ENCODE results near the gene IKZF3.

Gene IKZF3

DNA sequence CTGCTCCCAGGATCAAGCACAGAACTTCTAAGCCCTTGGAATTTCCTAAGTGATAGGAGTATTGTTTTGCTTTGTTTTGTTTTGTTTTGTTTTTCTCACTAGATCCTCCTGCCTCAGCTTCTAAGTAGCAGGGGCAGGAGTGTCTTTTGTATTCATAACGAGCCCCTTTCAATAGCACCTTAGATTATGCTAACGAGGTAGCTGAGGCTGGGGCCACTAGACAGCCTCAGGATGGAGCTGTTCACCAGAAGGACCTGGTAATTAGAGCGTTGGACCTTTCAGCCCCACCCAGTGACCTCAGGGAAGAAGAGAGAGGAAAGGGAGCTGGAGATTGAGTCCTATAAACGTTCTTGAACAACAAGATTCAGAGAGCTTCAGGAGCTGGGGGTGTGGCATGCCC is 43.6 kb downstream of the IKZF3 start:
- H3K36me3 ChIP-seq (ENCODE audit: control insufficient read depth, insufficient read depth, low read length), result no peaks in the 10 kb centered on the region
- no peak overlapping the region for H3K4me3 ChIP-seq (ENCODE audit: insufficient read depth, low read depth, low read length)
- WGBS, 2 experiments, result 53 to 54% methylated on average over 4 of the region's 4 CpGs
- H3K4me1 ChIP-seq (ENCODE audit: control insufficient read depth, insufficient read depth, low read length), result no peaks in the 10 kb centered on the region
- H3K9me3 ChIP-seq (ENCODE audit: control insufficient read depth, low read length), result peaks cover 2% of the 10 kb centered on the region
- no peak overlapping the region for H3K27ac ChIP-seq (ENCODE audit: insufficient read depth, low read depth, low read length, poor library complexity, severe bottlenecking)
- H3K27me3 ChIP-seq (ENCODE audit: control insufficient read depth, insufficient read depth, low read length, poor library complexity, severe bottlenecking), result no peaks in the 10 kb centered on the region

DNA sequence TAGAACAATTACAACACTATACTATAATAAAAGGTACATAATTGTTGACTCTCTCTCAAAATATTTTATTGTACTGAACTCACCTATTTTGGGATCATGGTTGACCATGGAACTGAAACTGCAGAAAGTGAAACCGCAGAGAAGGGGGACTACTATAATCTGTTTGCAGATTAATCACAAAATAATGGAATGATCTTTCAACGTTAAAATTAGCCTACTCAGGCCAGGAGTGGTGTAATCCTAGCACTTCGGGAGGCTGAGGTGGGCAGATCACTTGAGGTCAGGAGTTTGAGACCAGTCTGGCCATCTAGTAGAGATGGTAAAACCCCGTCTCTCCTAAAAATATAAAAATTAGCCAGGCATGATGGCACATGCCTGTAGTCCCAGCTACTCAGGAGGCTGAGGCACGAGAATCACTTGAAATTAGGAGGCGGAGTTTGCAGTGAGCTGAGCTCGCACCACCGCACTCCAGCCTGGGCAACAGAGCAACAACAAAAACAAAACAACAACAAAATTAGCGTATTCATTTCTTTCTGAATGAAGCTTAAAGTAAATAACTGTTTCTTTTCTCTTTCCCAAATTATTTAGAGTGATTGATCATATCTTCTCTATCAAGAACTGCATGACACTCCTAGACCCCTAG is 45.6 kb downstream of the IKZF3 start:
- H3K27me3 ChIP-seq (ENCODE audit: control insufficient read depth, insufficient read depth, low read length, poor library complexity, severe bottlenecking), result no peaks in the 10 kb centered on the region
- WGBS, 2 experiments, result 83 to 92% methylated on average over 9 of the region's 9 CpGs
- H3K36me3 ChIP-seq (ENCODE audit: control insufficient read depth, insufficient read depth, low read length), result no peaks in the 10 kb centered on the region
- no peaks in the 10 kb centered on the region for H3K4me1 ChIP-seq (ENCODE audit: control insufficient read depth, insufficient read depth, low read length)
- no peak overlapping the region for H3K27ac ChIP-seq (ENCODE audit: insufficient read depth, low read depth, low read length, poor library complexity, severe bottlenecking)
- H3K4me3 ChIP-seq (ENCODE audit: insufficient read depth, low read depth, low read length), result no peak overlapping the region
- H3K9me3 ChIP-seq (ENCODE audit: control insufficient read depth, low read length), result no peaks in the 10 kb centered on the region

DNA sequence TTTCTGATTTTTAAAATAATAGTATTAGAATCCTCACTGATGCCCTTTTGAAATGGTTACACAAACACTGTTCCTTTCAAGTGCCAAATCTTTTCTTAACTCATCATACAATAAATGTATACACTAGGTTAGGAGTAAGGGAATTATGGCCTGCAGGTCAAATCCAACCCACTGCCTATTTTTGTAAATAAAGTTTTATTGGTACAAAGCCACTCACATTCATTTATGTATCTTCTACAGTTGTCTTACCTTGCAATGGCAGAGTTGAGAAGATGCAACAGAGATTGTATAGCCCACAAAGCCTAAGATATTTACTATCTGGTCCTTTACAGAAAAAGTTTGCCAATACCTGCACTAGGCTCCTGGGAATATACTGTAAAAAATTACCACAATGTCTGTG is 47.8 kb downstream of the IKZF3 start:
- Histone ChIP-seq H3K4me1 (ENCODE audit: control insufficient read depth, insufficient read depth, low read length) (no peaks in the 10 kb centered on the region), H3K27ac (ENCODE audit: insufficient read depth, low read depth, low read length, poor library complexity, severe bottlenecking) (no peak overlapping the region), H3K9me3 (ENCODE audit: control insufficient read depth, low read length) (no peaks in the 10 kb centered on the region), H3K4me3 (ENCODE audit: insufficient read depth, low read depth, low read length) (no peak overlapping the region), H3K36me3 (ENCODE audit: control insufficient read depth, insufficient read depth, low read length) (no peaks in the 10 kb centered on the region), H3K27me3 (ENCODE audit: control insufficient read depth, insufficient read depth, low read length, poor library complexity, severe bottlenecking) (no peaks in the 10 kb centered on the region)

- Histone ChIP-seq H3K27ac (ENCODE audit: insufficient read depth, low read depth, low read length, poor library complexity, severe bottlenecking) (no peak overlapping the region), H3K27me3 (ENCODE audit: control insufficient read depth, insufficient read depth, low read length, poor library complexity, severe bottlenecking) (no peaks in the 10 kb centered on the region), H3K36me3 (ENCODE audit: control insufficient read depth, insufficient read depth, low read length) (no peaks in the 10 kb centered on the region), H3K4me3 (ENCODE audit: insufficient read depth, low read depth, low read length) (no peak overlapping the region), H3K9me3 (ENCODE audit: control insufficient read depth, low read length) (no peaks in the 10 kb centered on the region), H3K4me1 (ENCODE audit: control insufficient read depth, insufficient read depth, low read length) (no peaks in the 10 kb centered on the region)
- 90 to 97% methylated on average over 2 of the region's 2 CpGs for WGBS, 2 experiments
Measured at GRCh38 chr17:39814497-39814896, 49.6 kb downstream of the IKZF3 start.

- H3K27ac ChIP-seq (ENCODE audit: insufficient read depth, low read depth, low read length, poor library complexity, severe bottlenecking), result no peak overlapping the region
- no peak overlapping the region for H3K4me3 ChIP-seq (ENCODE audit: insufficient read depth, low read depth, low read length)
- H3K27me3 ChIP-seq (ENCODE audit: control insufficient read depth, insufficient read depth, low read length, poor library complexity, severe bottlenecking), result no peaks in the 10 kb centered on the region
- H3K9me3 ChIP-seq (ENCODE audit: control insufficient read depth, low read length), result no peaks in the 10 kb centered on the region
- WGBS, 2 experiments, result 93 to 95% methylated on average over 11 of the region's 11 CpGs
- no peaks in the 10 kb centered on the region for H3K36me3 ChIP-seq (ENCODE audit: control insufficient read depth, insufficient read depth, low read length)
- H3K4me1 ChIP-seq (ENCODE audit: control insufficient read depth, insufficient read depth, low read length), result no peaks in the 10 kb centered on the region
Measured at GRCh38 chr17:39813631-39814030, 50.5 kb downstream of the IKZF3 start.

DNA sequence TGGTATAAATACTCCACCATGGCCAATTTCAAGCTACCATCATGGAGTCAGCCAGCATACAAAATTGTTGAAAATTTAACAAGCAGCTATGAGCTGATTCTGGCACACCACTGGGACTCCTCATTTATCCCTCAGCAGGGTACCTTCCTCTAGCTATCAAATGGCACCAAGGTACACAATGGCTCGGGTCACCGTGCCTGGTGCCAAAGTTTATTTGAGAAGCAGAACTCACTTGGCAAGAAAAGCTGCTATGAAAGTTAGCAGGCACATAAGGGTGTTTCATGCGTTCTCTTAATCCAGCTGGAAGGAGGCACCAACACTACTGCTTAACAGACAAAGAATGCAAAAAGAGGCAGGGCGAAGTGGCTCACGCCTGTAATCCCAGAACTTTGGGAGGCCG is 51.6 kb downstream of the IKZF3 start:
- H3K36me3 ChIP-seq (ENCODE audit: control insufficient read depth, insufficient read depth, low read length), result no peaks in the 10 kb centered on the region
- H3K27me3 ChIP-seq (ENCODE audit: control insufficient read depth, insufficient read depth, low read length, poor library complexity, severe bottlenecking), result no peaks in the 10 kb centered on the region
- no peaks in the 10 kb centered on the region for H3K9me3 ChIP-seq (ENCODE audit: control insufficient read depth, low read length)
- 77 to 82% methylated on average over 6 of the region's 6 CpGs for WGBS, 2 experiments
- H3K27ac ChIP-seq (ENCODE audit: insufficient read depth, low read depth, low read length, poor library complexity, severe bottlenecking), result no peak overlapping the region
- H3K4me3 ChIP-seq (ENCODE audit: insufficient read depth, low read depth, low read length), result no peak overlapping the region
- H3K4me1 ChIP-seq (ENCODE audit: control insufficient read depth, insufficient read depth, low read length), result no peaks in the 10 kb centered on the region

DNA sequence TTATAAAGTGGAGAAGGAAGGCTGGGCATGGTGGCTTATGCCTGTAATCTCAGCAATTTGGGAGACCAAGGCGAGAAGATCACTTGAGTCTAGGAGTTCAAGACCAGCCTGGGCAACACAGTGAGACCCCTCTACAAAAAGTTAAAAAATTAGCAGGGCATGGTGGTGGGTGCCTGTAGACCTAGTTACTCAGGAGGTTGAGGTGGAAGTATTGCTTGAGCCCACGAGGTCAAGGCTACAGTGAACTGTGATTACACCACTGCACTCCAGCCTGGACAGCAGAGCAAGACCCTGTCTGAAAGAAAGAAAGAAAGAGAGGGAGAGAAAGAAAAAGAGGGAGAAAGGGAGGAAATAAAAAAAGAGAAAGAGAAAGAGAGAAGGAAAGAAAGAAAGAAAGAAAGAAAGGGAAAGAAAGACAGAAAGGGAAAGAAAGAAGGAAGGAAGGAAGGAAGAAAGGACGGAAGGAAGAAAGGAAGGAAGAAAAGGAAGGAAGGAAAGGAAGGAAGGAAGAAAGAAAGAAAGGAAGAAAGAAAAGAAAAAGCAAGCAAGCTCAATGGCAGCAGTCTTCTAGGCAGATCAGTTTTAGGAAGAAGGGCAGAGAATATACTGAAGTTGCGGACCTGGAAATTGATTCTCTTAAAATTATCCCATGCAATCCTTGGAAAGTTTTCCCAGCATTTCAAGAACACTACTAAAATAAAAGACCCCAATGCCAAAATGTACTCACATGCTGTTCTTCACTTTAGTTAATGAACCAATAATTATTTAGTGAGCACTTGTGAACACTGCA is 53.0 kb downstream of the IKZF3 start:
- Histone ChIP-seq H3K9me3 (ENCODE audit: control insufficient read depth, low read length) (no peaks in the 10 kb centered on the region), H3K36me3 (ENCODE audit: control insufficient read depth, insufficient read depth, low read length) (no peaks in the 10 kb centered on the region), H3K27me3 (ENCODE audit: control insufficient read depth, insufficient read depth, low read length, poor library complexity, severe bottlenecking) (no peaks in the 10 kb centered on the region), H3K27ac (ENCODE audit: insufficient read depth, low read depth, low read length, poor library complexity, severe bottlenecking) (no peak overlapping the region), H3K4me1 (ENCODE audit: control insufficient read depth, insufficient read depth, low read length) (no peaks in the 10 kb centered on the region), H3K4me3 (ENCODE audit: insufficient read depth, low read depth, low read length) (no peak overlapping the region)
- WGBS, 2 experiments, result 91 to 92% methylated on average over 4 of the region's 4 CpGs

DNA sequence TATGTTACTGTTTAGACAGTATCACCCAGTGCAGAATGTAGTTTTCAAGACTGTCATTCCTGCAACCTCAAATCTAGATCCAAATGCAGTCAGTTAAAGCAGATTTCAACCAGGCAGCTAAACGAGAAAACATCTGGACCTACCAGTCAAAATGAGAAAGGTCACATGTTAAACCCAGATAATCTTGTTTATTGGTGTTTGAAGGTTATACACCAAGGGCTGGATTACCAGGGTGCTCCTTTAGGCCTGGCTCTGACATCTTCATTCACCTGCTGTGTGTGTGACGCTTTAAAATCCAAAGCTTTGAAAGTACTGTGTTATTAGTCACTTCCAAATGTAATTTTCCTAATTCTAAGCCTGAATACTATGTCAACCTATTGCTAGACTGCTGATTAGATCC is 54.9 kb downstream of the IKZF3 start:
- Histone ChIP-seq H3K4me1 (ENCODE audit: control insufficient read depth, insufficient read depth, low read length) (no peaks in the 10 kb centered on the region), H3K9me3 (ENCODE audit: control insufficient read depth, low read length) (no peaks in the 10 kb centered on the region), H3K27me3 (ENCODE audit: control insufficient read depth, insufficient read depth, low read length, poor library complexity, severe bottlenecking) (no peaks in the 10 kb centered on the region), H3K36me3 (ENCODE audit: control insufficient read depth, insufficient read depth, low read length) (no peaks in the 10 kb centered on the region), H3K27ac (ENCODE audit: insufficient read depth, low read depth, low read length, poor library complexity, severe bottlenecking) (no peak overlapping the region), H3K4me3 (ENCODE audit: insufficient read depth, low read depth, low read length) (no peak overlapping the region)
- 87 to 95% methylated on average over 2 of the region's 2 CpGs for WGBS, 2 experiments

GRCh38 chr17:39808409-39808997 is 55.6 kb downstream of the IKZF3 start:
- no peak overlapping the region for H3K4me3 ChIP-seq (ENCODE audit: insufficient read depth, low read depth, low read length)
- no peaks in the 10 kb centered on the region for H3K27me3 ChIP-seq (ENCODE audit: control insufficient read depth, insufficient read depth, low read length, poor library complexity, severe bottlenecking)
- WGBS, 2 experiments, result 91 to 97% methylated on average over 3 of the region's 3 CpGs
- no peak overlapping the region for H3K27ac ChIP-seq (ENCODE audit: insufficient read depth, low read depth, low read length, poor library complexity, severe bottlenecking)
- no peaks in the 10 kb centered on the region for H3K4me1 ChIP-seq (ENCODE audit: control insufficient read depth, insufficient read depth, low read length)
- no peaks in the 10 kb centered on the region for H3K36me3 ChIP-seq (ENCODE audit: control insufficient read depth, insufficient read depth, low read length)
- no peaks in the 10 kb centered on the region for H3K9me3 ChIP-seq (ENCODE audit: control insufficient read depth, low read length)

DNA sequence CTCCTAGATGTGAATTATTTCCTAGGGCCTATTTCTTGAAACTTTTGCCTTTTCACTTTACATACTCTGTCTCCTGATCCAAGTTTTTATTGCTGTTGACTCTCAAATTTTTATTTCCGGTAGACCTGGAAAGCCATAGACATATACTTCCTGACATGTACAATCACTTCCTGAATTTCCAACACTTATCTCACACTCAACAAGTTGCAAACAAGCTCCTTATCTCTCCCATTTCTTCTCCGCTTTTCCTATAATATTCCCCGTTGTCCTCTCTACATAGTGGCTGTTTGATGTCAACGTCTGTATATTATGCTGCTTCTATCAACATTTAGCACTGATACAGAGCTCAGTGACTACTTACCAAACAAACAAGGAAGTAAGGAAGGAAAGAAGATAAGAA is 59.3 kb downstream of the IKZF3 start:
- Histone ChIP-seq H3K4me1 (ENCODE audit: control insufficient read depth, insufficient read depth, low read length) (no peaks in the 10 kb centered on the region), H3K36me3 (ENCODE audit: control insufficient read depth, insufficient read depth, low read length) (no peaks in the 10 kb centered on the region), H3K9me3 (ENCODE audit: control insufficient read depth, low read length) (no peaks in the 10 kb centered on the region), H3K27ac (ENCODE audit: insufficient read depth, low read depth, low read length, poor library complexity, severe bottlenecking) (no peak overlapping the region), H3K27me3 (ENCODE audit: control insufficient read depth, insufficient read depth, low read length, poor library complexity, severe bottlenecking) (no peaks in the 10 kb centered on the region), H3K4me3 (ENCODE audit: insufficient read depth, low read depth, low read length) (no peak overlapping the region)
- WGBS, 2 experiments, result 92 to 96% methylated on average over 4 of the region's 4 CpGs
